OCI-LY7 (cell line): Measurements from ENCODE around the gene TAP1.
"Not testable (repeated sequence)": the region's sequence is repeated elsewhere in the genome, so short reads cannot be mapped to it uniquely, and the experiment has no call there.

Source experiments
- CTCF ChIP-seq: fragments of 200-600 bp; sonication (generic); conservative IDR thresholded peaks from 2 replicates; pipeline ENCODE4 v1.5.1; 2014; ENCODE audit warnings: mild to moderate bottlenecking, antibody characterized with exemption, low read length, moderate library complexity, mixed read lengths
- EZH2phosphoT487 ChIP-seq: fragments of 200-600 bp; sonication (generic); IDR thresholded peaks from 2 replicates; pipeline ENCODE4 v1.6.1; 2018; ENCODE audit warnings: low read depth, borderline replicate concordance, mild to moderate bottlenecking, mixed run types, antibody characterized with exemption, low read length, moderate library complexity, mixed read lengths

GRCh38 chr6:32873947-32874346 lies 20.4 kb upstream of the TAP1 start:
- not testable (repeated sequence) for TF ChIP-seq CTCF, EZH2phosphoT487
